IPS DF 6.9 (cell line): Measurements from ENCODE around the gene NAALAD2.
"Not testable (repeated sequence)": the region's sequence is repeated elsewhere in the genome, so short reads cannot be mapped to it uniquely, and the experiment has no call there.

Experiments used
- DNase-seq: peaks from one replicate; pipeline ENCODE4 v3.0.0-alpha.2; 2013; ENCODE audit warnings: low read depth, low spot score
- H3K27ac ChIP-seq: one replicate; pipeline ENCODE4 v1.5.1; 2013; ENCODE audit warnings: low read length, control low read depth
- H3K27me3 ChIP-seq: 2 replicates; pipeline ENCODE4 v1.6.1; 2013; ENCODE audit warnings: mild to moderate bottlenecking, low read length; ENCODE audit not compliant: control insufficient read depth, insufficient read depth
- H3K36me3 ChIP-seq: 2 replicates; pipeline ENCODE4 v1.6.1; 2013; ENCODE audit warnings: low read length; ENCODE audit not compliant: control insufficient read depth, insufficient read depth
- H3K4me1 ChIP-seq: 2 replicates; pipeline ENCODE4 v1.6.1; 2013; ENCODE audit warnings: low read length; ENCODE audit not compliant: control insufficient read depth, insufficient read depth
- H3K4me3 ChIP-seq: 2 replicates; pipeline ENCODE4 v1.5.1; 2013; ENCODE audit warnings: mild to moderate bottlenecking, low read length
- H3K9me3 ChIP-seq: 2 replicates; pipeline ENCODE4 v1.6.1; 2013; ENCODE audit warnings: low read length, inconsistent platforms; ENCODE audit not compliant: control insufficient read depth, insufficient read depth
- WGBS: extraction: QIAGEN DNeasy Blood & Tissue Kit; methylation state at CpG from one replicate; pipeline ENCODE4 v1.1.7; 2013; ENCODE audit warnings: mixed read lengths, missing lambda C conversion rate; ENCODE audit not compliant: insufficient read length, insufficient coverage; 5-methylcytosine and 5-hydroxymethylcytosine counted together

Gene NAALAD2

GRCh38 chr11:90187839-90188238 is 53.4 kb downstream of the NAALAD2 start:
- H3K27ac ChIP-seq, result no peak overlapping the region
- WGBS, result no CpG with 5 or more reads among the region's 3 CpGs
- H3K36me3 ChIP-seq, result no peaks in the 10 kb centered on the region
- H3K27me3 ChIP-seq, result no peaks in the 10 kb centered on the region
- DNase-seq, result no peak
- no peaks in the 10 kb centered on the region for H3K4me1 ChIP-seq
- H3K9me3 ChIP-seq, result no peaks in the 10 kb centered on the region
- H3K4me3 ChIP-seq, result no peak overlapping the region

DNA sequence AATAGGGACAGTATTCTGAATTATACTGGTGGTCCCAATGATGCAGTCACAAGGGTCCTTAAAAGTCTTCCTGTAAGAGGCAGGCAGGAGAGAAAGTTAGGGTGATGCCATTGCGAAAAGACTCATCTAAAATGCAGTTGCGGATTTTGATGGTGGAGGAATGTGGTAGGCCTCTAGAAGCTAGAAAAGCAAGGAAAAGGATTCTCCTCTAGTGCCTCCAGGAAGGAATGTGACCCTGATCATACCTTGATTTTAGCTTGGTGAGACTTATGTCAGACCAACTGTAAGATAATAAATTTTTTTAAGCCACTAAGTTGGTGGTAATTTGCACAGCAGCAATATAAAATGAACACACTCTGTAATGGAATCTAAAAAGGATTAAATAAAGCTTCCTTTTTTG is 54.5 kb downstream of the NAALAD2 start:
- Histone ChIP-seq H3K27me3 (no peaks in the 10 kb centered on the region), H3K4me1 (no peaks in the 10 kb centered on the region)

GRCh38 chr11:90192869-90193582 is 58.6 kb downstream of the NAALAD2 start:
- Histone ChIP-seq H3K27me3 (no peaks in the 10 kb centered on the region), H3K9me3 (no peaks in the 10 kb centered on the region), H3K27ac (no peak overlapping the region), H3K4me3 (no peak overlapping the region), H3K36me3 (no peaks in the 10 kb centered on the region), H3K4me1 (no peaks in the 10 kb centered on the region)
- no CpG with 5 or more reads among the region's 4 CpGs for WGBS
- DNase-seq, result no peak

More for the DNA sequence above, 54.5 kb downstream of the NAALAD2 start:
- DNase-seq, result no peak
- Histone ChIP-seq H3K27ac (no peak overlapping the region), H3K4me3 (no peak overlapping the region), H3K9me3 (no peaks in the 10 kb centered on the region), H3K36me3 (no peaks in the 10 kb centered on the region)
- WGBS, result no CpG with 5 or more reads among the region's 2 CpGs

GRCh38 chr11:90197377-90197776 is 62.9 kb downstream of the NAALAD2 start:
- no peaks in the 10 kb centered on the region for H3K27me3 ChIP-seq
- WGBS, result no CpG with 5 or more reads among the region's 1 CpG
- no peak overlapping the region for H3K27ac ChIP-seq
- H3K4me1 ChIP-seq, result no peaks in the 10 kb centered on the region
- no peak for DNase-seq
- no peak overlapping the region for H3K4me3 ChIP-seq
- H3K9me3 ChIP-seq, result no peaks in the 10 kb centered on the region
- no peaks in the 10 kb centered on the region for H3K36me3 ChIP-seq

DNA sequence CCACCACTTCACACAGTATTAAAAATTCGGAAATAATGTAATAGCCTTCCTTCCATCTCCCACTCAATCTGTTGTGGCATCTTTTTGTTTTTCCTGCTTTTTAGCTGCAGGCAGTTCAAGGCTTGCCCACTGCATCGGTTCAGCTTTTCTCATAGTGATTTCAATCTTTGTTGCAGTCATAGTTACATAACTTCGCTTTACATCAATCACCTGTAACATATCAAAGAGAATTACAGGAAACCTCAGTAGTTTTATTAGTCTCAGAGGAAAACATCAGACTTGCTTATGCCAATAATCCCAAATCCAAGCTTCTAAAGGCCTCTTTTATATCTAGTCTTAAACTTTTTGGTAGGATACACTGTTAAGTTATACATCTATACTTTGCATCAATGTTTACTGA is 67.9 kb downstream of the NAALAD2 start:
- no CpG with 5 or more reads among the region's 3 CpGs for WGBS
- Histone ChIP-seq H3K36me3 (0 out of 2 replicates have a peak, but pooled peaks cover 2% of the 10 kb centered on the region), H3K4me3 (no peak overlapping the region), H3K27ac (no peak overlapping the region), H3K9me3 (no peaks in the 10 kb centered on the region), H3K27me3 (no peaks in the 10 kb centered on the region), H3K4me1 (no peaks in the 10 kb centered on the region)
- no peak for DNase-seq

- DNase-seq, result no peak
- H3K4me1 ChIP-seq, result no peaks in the 10 kb centered on the region
- no CpG with 5 or more reads among the region's 13 CpGs for WGBS
- no peaks in the 10 kb centered on the region for H3K27me3 ChIP-seq
- H3K36me3 ChIP-seq, result peaks cover 2% of the 10 kb centered on the region; the same call in 1 of the 2 replicates
- no peak overlapping the region for H3K4me3 ChIP-seq
- H3K9me3 ChIP-seq, result no peaks in the 10 kb centered on the region
- H3K27ac ChIP-seq, result no peak overlapping the region
Measured at GRCh38 chr11:90204407-90204806, 69.9 kb downstream of the NAALAD2 start.

DNA sequence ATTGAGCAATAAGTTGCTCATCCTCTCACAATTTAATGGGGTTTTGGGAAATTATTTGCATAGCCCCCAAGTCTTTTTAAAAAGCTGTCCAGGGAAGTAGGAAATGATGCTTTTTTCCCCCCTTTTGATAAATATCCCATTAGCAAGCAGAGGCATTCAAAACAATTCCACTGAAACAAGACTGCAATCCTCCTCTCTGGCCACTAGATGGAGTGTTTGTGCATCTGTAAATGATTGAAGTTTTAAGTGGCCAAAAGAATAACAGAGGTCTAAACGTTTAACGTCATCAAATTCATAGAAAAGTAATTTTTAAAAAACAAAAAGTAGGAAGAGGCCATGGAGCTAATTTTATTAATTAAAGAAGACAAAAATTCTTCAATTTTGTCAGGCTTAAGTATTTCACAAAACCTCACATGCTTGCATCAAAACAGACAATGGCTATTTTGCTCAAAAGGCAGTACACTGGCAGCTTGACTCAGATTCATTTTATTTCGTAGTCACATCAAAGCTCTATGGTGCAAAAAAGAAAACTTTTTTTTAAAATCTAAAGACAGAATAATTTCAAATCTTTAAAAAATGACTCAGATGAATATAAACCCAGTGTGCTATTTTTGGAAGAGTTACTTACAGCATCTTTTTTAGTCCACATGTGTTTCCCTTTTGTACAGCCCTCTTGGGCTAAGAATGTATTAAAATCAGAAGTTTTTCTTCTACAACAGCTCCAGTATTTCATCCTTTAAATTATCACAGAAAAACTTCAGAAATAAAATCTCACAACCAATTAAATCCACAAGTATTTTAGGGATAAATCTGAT is 70.6 kb downstream of the NAALAD2 start:
- H3K36me3 ChIP-seq, result peaks cover 5% of the 10 kb centered on the region; the same call in 1 of the 2 replicates
- no CpG with 5 or more reads among the region's 3 CpGs for WGBS
- H3K9me3 ChIP-seq, result no peaks in the 10 kb centered on the region
- no peak for DNase-seq
- no peaks in the 10 kb centered on the region for H3K4me1 ChIP-seq
- no peak overlapping the region for H3K27ac ChIP-seq
- no peaks in the 10 kb centered on the region for H3K27me3 ChIP-seq
- no peak overlapping the region for H3K4me3 ChIP-seq

GRCh38 chr11:90207992-90208391 is 73.5 kb downstream of the NAALAD2 start:
- no CpG with 5 or more reads among the region's 10 CpGs for WGBS

DNA sequence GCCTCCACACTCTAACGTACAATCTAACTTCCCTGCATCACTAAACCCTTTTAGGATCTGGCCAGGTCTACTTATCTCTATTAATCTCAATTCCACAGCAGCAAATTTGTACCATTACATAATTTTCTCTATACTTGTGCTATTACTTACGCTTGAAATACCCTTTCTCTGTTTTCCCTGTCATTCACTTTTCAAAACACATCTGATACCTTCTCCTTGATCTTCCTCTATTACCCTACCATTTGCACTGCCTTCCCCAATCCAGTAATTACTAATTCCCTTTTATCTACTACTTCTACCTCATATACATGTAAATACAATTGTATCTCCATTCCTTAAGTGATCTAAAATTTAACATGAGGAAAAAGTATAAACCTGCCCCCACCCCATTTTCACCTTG is 74.4 kb downstream of the NAALAD2 start:
- Histone ChIP-seq H3K4me3 (no peak overlapping the region), H3K27me3 (no peaks in the 10 kb centered on the region), H3K36me3 (peaks cover 5% of the 10 kb centered on the region; the same call in 1 of the 2 replicates), H3K9me3 (no peaks in the 10 kb centered on the region), H3K4me1 (no peaks in the 10 kb centered on the region), H3K27ac (no peak overlapping the region)
- 100% methylated on average over 2 of the region's 2 CpGs for WGBS
- no peak for DNase-seq

More at GRCh38 chr11:90207992-90208391, 73.5 kb downstream of the NAALAD2 start:
- not testable (repeated sequence) for H3K36me3 ChIP-seq, H3K4me1 ChIP-seq, H3K27me3 ChIP-seq, H3K4me3 ChIP-seq, H3K27ac ChIP-seq, DNase-seq, H3K9me3 ChIP-seq

- no peak for DNase-seq
- H3K9me3 ChIP-seq, result no peaks in the 10 kb centered on the region
- no peaks in the 10 kb centered on the region for H3K27me3 ChIP-seq
- no peak overlapping the region for H3K27ac ChIP-seq
- peaks cover 3% of the 10 kb centered on the region; the same call in 1 of the 2 replicates for H3K36me3 ChIP-seq
- H3K4me1 ChIP-seq, result no peaks in the 10 kb centered on the region
- no peak overlapping the region for H3K4me3 ChIP-seq
- WGBS, result no CpG with 5 or more reads among the region's 3 CpGs
Measured at GRCh38 chr11:90213322-90213721, 78.9 kb downstream of the NAALAD2 start.
